C4-2B (cell line): ENCODE measurements around the gene TMEM244.

Source experiments
- CTCF ChIP-seq: fragments of 450-650 bp; conservative IDR thresholded peaks from 2 replicates; pipeline ENCODE4 v1.5.1; 2017; ENCODE audit warnings: mild to moderate bottlenecking
- ZFX ChIP-seq: fragments of 450-650 bp; IDR thresholded peaks from 2 replicates; pipeline ENCODE4 v1.6.1; 2017

- TF ChIP-seq CTCF: no peak
- TF ChIP-seq ZFX: no peak
Measured at GRCh38 chr6:129842881-129843409, 18.2 kb downstream of the TMEM244 start.
